Esophagus muscularis mucosa (tissue), 4 donors: Measurements from ENCODE around the gene CISH.

ENCODE experiments used
- EP300 ChIP-seq: sonication (generic); formaldehyde crosslinking; IDR thresholded peaks from one replicate; pipeline ENCODE4 v1.6.1; 2017; ENCODE audit warnings: antibody characterized with exemption
- POLR2A ChIP-seq: fragments of 450-650 bp; IDR thresholded peaks from one replicate; pipeline ENCODE4 v1.6.1; 2017; ENCODE audit warnings: antibody characterized with exemption, moderate library complexity, mild to moderate bottlenecking, low read depth
- POLR2AphosphoS5 ChIP-seq, 2 donors: sonication (generic); formaldehyde crosslinking; IDR thresholded peaks; one replicate each; pipeline ENCODE4 v1.6.1; 2017; ENCODE audit warnings: antibody characterized with exemption in 2 of 2
- TF ChIP-seq, protein P1 (sequence below), 3 experiments: fragments of 200-600 bp in 2 of 3; fragments of 450-650 bp in 1 of 3; sonication (generic) in 2 of 3; IDR thresholded peaks; one replicate each; pipeline ENCODE4 v1.5.1; 2017 to 2019; ENCODE audit warnings: antibody characterized with exemption in 3 of 3, mild to moderate bottlenecking in 2 of 3, moderate library complexity in 1 of 3

DNA sequence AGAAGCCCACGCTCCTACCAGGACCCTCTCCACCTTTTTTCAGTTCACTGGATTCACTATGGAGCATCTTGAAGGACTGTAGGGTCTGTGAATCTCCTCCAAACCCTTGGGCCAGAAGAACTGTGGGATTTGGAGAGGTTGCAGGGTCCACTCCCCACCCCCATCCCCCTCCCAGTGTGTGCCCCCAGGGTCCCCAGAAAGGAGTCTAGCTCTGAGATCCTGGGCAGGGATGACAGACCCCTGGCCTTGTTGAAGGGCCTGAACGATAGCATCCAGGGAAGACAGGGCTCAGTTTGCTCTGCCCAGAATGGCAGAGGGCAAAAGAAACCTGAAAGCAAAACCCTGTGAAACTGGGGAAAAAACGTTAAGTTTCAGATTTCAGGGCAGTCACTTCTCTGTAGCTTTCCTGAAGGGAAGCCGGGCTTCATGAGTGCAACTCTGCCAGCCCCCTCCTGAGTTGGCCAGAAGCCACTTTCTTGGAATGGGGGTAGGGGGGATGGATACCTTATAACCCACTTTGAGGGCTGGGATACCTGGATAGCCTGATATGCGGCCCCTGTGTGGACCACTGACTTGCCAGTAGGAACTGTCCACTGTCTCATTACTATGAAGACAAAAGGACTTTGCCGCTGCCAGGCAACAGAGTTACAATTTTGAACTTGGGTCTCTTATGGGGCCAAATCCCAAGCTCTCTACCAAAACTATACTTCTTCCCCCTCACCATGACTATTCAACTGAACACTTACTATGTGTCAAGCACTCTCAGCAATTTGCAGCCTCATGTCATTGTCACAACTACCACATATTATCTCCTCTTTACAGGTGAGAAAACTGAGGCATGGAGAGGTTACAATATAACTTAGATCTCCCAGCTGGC, 1.6 kb upstream of the CISH start:
- TF ChIP-seq POLR2A (no peak), POLR2AphosphoS5 (IDR thresholded peaks at IDR 0.05) (no peak), EP300 (no peak)
- TF ChIP-seq, protein P1, sequence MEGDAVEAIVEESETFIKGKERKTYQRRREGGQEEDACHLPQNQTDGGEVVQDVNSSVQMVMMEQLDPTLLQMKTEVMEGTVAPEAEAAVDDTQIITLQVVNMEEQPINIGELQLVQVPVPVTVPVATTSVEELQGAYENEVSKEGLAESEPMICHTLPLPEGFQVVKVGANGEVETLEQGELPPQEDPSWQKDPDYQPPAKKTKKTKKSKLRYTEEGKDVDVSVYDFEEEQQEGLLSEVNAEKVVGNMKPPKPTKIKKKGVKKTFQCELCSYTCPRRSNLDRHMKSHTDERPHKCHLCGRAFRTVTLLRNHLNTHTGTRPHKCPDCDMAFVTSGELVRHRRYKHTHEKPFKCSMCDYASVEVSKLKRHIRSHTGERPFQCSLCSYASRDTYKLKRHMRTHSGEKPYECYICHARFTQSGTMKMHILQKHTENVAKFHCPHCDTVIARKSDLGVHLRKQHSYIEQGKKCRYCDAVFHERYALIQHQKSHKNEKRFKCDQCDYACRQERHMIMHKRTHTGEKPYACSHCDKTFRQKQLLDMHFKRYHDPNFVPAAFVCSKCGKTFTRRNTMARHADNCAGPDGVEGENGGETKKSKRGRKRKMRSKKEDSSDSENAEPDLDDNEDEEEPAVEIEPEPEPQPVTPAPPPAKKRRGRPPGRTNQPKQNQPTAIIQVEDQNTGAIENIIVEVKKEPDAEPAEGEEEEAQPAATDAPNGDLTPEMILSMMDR (IDR thresholded peaks at IDR 0.05), result no peak
